Measurements from ENCODE around the gene CTTN.
A peak's percentile ranks its signal among the peaks of the same experiment; 100 is the strongest.

CTTN gene

GRCh38 chr11:70456921-70457532, 58.7 kb downstream of the CTTN start:
- DNase-seq = no peak

GRCh38 chr11:70458736-70459135, 60.4 kb downstream of the CTTN start:
- DNase-seq = no peak

DNA sequence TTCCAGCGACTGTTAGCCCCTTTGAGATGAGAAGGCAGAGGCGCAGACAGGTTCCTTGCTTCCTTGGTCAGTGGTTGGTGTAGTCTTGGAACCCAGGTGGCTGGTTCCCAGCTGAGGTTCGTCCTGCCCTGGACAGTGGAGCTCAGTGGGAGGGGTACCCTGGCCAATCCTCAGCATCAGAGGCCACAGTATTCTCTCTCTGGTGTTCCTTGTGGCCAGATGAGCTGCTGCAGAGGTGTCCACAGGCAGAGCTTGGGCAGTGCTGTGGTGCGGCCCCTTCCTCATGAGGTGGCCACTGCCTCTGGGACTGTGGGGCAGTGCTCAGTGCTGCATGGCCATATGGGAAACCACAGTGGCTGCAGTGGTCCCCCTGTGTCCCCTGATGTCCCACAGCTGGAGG, 61.8 kb downstream of the CTTN start:
- DNase-seq = no peak

- no peak for DNase-seq
Observed at GRCh38 chr11:70460964-70461363, 62.6 kb downstream of the CTTN start.

DNA sequence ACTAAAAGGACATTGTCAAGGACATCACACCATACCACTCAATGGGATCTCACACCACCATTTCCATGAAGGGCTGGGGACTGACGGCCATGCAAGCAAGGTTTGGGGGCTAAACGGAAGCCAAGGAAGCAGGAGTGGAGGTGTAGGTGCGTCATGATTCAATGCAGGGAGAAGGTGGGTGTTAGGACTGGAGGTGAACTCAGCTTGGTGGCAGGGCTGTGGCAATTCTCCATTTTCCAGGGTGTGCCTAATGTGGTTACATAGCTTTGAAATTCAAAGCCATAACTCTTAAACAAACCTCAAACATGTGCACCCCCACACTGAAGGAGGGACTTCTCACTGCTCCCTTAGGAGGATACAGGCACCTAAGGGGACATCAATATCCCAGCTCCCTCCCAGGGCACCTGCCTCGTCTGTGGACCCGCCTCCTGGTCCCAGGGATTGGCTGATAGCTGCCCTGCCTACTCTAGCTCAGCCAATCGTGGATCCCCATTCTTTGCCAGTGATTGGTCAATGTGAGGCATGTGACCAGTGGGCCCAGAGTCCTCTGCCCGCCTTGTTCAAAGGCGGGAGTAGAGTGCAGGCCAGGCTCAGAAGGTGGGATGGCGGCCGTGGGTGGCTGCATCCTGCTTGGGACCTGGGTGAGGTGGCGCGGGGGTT, 64.6 kb downstream of the CTTN start:
- DNase-seq = no peak

GRCh38 chr11:70463478-70464255, 65.3 kb downstream of the CTTN start:
- DNase-seq = no peak

DNA sequence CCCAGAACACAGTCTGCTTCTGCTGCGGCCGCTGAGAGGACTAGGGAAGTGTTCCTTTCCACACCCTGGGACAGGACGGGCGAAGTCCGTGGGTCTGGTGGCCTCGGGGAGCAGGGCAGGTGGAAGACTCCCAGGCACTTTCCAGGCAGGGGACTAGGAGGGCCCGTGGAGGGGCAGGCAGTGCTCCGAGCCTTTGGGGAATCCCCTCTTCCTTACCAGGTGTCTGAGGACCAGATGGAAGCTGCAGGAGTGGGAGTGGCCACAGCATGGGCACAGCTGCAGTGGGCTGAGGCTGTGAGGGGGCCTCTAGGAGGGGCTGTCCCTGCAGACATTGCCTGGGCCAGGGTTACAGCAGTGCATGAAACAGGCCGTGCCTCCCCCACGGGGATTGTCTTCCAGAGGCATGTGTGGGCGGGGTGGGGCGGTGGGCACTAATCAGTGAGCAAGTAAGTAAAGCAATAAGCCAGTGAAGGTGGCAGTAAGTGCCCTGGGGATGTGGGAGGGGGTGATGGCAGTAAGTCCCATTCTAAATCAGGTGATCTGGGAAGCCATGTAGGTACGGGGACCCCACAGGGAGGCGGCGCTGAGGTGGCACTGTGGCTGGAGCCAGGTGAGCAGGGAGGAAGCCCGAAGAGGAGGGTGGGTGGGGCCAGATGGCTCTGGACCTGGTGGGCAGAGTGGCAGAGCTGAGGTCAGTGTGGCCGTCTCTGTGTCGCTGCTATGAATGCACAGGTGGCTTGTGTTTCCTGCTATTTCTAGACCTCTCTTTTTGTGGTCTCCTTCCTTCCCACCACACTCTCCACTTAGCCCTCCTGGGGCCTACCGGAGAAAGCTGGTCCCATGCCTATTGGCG, 66.4 kb downstream of the CTTN start:
- DNase-seq = no peak

DNA sequence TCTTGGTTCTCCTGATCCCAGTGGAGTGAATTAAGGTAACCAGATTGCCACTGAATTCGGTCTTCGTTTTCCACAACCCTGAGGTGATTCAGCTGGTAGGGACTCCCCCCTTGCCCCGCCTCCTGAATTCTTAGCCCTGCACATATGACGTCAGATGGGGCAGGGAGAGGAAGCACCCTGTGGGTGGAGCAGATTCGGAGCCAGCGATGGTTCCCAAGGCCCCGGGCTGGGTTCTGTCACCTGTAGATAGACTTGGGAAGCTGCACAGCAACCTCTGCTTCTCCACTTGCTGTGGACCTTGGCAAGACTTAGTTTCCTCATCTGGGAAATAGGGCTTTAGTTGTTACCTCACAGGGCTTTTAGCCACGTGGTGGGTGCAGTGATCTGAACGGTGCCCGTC, 67.8 kb downstream of the CTTN start:
- DNase-seq = no peak

DNA sequence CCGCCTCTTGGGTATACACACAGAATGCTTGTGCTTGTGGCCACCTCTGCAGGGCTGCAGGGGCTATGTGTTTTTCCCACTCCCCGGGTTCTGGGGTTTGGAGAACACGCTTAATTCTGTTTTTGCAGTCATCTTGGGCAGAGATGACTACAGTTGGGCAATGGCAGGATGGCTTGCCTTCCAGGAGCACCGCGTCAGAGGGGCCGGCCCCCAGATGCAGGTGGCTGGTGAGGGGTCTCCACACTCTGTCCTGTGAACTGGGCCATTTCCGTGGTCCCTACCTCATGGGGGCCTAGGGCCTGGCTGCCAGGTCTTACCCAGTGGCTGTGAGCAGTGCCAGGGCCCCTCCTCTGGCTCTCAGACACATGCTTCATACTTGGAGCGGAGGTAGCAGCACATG, 68.3 kb downstream of the CTTN start:
- DNase-seq = no peak

- DNase-seq = peak; percentile 13 to 67
Observed at GRCh38 chr11:70467201-70468085, 69.1 kb downstream of the CTTN start.

GRCh38 chr11:70468256-70469195, 70.2 kb downstream of the CTTN start:
- no peak for DNase-seq

- peak in 1 of 2 experiments; percentile 23 for DNase-seq
Observed at GRCh38 chr11:70470127-70470526, 71.8 kb downstream of the CTTN start.

DNA sequence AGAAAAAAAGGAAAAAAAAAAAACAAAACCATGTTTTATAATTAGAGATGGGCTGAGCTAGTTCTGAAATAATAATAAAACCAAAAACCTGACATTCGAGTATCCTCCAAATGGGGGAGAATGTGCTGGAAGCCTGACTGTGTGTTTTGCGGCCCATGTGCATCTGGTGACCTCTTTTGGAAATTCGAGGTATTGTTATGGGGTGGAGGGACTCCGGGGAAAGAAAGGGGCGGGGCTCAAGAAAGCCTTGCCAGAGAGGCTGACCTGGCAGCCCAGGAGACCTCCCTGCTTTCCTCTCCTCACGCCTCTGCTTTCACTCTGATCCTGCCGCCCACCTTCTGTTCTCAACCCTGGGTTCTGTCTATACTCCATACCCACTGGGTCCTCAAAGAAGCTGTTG, 72.9 kb downstream of the CTTN start:
- DNase-seq = peak in 1 of 2 experiments; percentile 32

DNA sequence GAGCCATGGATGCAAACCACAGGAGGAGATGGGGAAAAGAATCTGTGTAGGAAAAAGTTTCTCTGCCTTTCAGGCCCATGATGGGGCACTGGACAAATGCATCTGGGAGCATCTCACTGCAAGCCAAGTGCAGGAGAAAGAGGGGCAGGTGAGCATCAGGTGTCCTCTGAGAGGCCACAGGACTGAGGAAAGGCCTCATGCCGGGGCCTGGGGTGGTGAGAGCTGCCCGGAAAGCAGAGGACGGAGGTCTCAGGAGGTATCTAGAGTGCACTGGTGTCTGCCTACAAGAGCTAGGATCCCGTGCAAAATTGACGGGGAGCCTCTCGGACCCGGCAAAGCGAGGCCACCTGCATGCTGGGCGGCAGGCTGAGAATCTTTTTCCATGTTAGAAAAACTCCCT, 73.9 kb downstream of the CTTN start:
- no peak for DNase-seq

DNA sequence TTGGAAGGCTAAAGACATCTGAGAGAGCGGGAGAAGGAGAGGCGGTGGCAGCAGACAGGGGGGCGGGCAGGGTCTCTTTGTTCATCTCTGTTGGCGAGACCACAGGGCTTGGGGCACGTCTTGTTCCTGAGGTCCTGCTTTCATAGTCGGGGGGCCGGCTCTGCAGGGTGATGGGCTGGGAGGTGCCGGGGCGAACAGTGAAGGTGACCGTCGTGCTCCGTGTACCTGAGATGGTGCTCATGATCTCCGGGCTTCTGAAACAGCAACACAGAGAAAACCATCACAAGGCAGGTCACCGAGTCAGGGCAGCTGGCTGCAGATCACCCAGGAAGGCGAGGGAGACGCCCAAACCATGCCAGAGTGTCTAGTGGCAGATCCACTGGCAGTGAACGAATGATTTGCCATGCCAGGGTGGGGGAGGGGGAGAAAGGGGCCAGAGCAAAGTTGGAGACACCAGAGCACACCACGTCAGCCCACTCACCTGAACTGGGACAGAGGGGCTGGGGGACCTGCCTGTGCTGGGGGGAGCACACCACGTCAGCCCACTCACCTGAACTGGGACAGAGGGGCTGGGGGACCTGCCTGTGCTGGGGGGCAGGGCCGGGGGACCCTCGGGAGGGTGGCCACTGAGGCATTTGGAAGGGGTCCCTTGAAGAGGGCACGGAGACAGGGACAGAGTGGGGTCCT, 75.0 kb downstream of the CTTN start:
- no peak for DNase-seq

DNA sequence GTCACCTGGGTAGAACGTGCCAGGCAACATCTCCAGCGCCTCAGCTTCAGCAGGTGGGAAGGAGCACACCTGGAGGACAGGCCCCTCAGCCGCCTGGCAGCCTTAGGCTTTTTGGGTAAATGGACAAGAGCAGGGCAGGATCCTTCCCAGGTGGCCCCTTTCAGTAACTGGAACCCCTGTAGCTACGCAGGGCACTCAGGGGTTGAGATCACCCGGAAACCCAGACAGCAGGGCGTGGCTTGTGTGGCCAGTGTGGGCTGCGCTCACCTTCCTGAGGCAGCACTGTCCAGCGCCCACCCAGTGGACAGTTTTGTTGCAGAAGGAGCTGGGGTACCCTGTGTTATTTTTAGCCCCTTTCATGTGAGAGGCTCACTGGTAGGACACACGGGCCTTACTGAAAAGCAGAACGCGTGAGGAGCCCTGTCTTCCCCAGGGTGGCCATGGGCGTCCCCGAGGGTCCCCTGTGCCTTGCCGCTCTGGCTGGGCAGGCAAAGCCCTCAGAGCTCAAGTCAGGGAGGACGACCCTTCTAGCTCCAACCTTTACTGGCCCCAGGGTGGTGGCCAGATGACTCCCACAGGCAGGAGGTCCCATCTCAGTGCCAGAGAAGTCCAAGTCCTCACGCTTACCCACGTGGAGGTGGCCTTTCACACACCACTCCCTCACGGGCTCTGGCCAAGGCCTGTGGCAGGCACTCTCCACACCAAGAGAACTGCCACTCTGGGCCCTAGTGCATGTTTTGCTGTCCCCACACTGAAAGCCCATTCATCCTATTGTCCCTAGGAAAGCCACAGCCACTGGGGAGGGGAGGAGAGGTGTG, 75.8 kb downstream of the CTTN start:
- no peak for DNase-seq

GRCh38 chr11:70474710-70475109, 76.4 kb downstream of the CTTN start:
- no peak for DNase-seq

- DNase-seq = no peak
Observed at GRCh38 chr11:70476669-70477068, 78.3 kb downstream of the CTTN start.

DNA sequence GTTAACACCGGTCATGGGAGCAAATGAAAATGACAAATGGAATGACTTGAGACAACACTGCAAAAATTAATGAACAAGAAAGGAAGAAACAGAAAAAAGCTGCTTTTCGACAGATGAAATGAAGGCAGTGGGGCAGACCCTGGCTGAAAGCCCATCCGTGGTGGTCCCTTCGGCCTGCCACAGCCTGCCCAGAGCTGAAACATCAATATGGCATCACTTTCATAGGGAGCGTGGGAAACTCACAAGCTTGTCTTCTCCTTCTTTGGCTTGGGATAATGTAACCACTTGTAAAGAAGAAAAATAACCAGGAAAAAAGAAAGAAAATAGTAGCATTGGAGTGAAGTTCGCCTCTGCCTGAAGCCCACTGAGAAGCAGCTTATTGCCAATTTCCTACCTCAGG, 78.8 kb downstream of the CTTN start:
- no peak for DNase-seq
